ENCODE measurements around the gene ADAM15.

Gene ADAM15

GRCh38 chr1:155083865-155084721 lies 33.0 kb downstream of the ADAM15 start:
- no peak for DNase-seq (ENCODE audit: low read depth in 1 of 2, low spot score in 1 of 2)

GRCh38 chr1:155084722-155085503 lies 33.8 kb downstream of the ADAM15 start:
- peak; percentile 86 to 87 for DNase-seq (ENCODE audit: low read depth in 1 of 2, low spot score in 1 of 2)

- DNase-seq (ENCODE audit: low read depth in 1 of 2, low spot score in 1 of 2): peak; percentile 52 to 70
Observed at GRCh38 chr1:155085504-155086127, 34.5 kb downstream of the ADAM15 start.

GRCh38 chr1:155086128-155086741 lies 35.1 kb downstream of the ADAM15 start:
- DNase-seq (ENCODE audit: low read depth in 1 of 2, low spot score in 1 of 2): peak; percentile 68 to 73

DNA sequence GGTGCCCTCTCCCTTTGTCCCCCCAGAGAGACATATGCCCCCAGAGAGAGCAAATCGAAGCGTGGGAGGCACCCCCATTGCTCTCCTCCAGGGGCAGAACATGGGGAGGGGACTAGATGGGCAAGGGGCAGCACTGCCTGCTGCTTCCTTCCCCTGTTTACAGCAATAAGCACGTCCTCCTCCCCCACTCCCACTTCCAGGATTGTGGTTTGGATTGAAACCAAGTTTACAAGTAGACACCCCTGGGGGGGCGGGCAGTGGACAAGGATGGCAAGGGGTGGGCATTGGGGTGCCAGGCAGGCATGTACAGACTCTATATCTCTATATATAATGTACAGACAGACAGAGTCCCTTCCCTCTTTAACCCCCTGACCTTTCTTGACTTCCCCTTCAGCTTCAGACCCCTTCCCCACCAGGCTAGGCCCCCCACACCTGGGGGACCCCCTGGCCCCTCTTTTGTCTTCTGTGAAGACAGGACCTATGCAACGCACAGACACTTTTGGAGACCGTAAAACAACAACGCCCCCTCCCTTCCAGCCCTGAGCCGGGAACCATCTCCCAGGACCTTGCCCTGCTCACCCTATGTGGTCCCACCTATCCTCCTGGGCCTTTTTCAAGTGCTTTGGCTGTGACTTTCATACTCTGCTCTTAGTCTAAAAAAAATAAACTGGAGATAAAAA lies 35.9 kb downstream of the ADAM15 start:
- no peak for DNase-seq (ENCODE audit: low read depth in 1 of 2, low spot score in 1 of 2)

DNA sequence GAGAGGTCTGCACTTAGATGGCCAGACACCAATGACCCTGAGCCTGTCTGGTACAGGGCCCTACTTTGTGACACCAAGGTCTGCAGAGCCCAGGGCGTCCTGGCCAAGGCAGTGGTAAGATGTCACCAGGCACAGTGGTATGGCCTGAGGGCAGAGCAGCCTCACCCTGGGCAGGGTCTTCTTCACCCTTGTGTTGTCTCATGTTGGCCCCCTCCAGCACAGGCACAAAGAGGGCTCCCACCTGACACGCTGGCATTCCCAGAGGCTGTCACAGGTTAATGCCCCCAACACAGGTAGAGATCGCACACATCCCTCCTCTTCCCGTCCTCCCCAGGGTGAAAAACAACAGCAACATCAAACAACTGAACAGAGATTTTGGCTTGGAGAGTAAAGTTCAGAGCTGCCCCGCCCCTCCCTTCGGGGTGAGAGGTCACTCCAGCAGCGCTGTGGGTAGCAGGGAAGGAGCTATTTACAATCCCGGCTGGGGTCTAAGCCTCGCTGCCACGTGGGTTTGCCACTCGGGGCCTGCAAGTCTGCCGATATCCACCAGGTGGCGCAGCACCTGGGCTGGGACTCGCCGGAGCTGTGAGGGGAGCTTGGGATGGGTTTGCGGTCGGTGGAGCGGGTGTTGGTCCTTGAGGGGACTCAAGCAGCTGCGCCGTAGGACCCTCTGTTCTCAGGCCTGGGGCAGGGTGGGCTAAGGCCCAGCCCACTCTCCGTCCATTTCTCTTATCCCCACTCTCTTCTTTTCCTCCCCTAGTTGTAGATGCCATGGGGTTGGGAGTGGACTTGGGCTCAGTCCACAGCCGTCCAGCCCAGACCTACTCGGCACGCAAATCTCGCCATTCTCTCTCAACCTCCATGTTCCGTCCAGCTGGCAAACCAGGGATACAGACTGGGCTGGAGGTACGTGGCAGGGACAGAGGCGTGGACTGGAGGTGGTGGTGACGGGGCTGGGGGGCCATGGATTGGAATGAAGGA lies 40.2 kb downstream of the ADAM15 start:
- peak; percentile 79 to 85 for DNase-seq (ENCODE audit: low read depth in 1 of 2, low spot score in 1 of 2)

- DNase-seq (ENCODE audit: low read depth in 1 of 2, low spot score in 1 of 2): no peak
Observed at GRCh38 chr1:155092131-155092530, 41.0 kb downstream of the ADAM15 start.

DNA sequence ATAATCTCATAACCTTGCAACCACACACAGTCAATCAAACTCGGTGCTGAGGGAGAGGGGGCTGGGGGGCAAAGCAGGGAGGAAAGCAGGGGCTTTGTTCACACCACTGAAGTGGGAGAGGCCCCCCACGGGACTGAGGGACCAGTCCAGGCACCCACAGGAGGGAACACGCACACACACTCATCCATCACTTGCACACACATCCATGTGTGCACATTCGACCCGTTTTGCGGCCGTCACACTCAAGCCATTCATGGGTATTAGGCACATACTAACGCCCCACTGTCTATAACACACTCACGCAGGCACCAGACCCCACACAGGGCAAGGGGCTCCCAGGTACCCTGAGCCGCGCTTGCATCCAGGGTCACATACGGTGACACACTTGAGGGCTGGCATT lies 41.5 kb downstream of the ADAM15 start:
- no peak for DNase-seq (ENCODE audit: low read depth in 1 of 2, low spot score in 1 of 2)

GRCh38 chr1:155093911-155094621 lies 43.0 kb downstream of the ADAM15 start:
- DNase-seq (ENCODE audit: low read depth in 1 of 2, low spot score in 1 of 2): no peak

DNA sequence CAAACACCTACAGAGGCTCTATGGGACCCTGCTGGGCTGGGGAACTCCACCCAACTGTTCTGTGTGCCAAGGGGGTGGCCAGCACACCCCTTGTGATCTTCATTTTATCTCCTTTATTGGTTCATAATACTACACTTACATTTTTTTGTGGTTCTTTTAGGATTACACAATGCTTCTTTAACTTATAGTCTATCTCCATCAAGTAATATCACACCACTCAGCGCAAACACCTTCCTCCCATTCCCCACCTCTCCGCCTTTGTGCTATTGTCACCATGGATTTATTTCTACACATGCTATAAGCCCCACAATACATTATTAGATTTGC lies 43.5 kb downstream of the ADAM15 start:
- no peak for DNase-seq (ENCODE audit: low read depth in 1 of 2, low spot score in 1 of 2)

GRCh38 chr1:155099331-155099730 lies 48.2 kb downstream of the ADAM15 start:
- DNase-seq (ENCODE audit: low read depth in 1 of 2, low spot score in 1 of 2): no peak

DNA sequence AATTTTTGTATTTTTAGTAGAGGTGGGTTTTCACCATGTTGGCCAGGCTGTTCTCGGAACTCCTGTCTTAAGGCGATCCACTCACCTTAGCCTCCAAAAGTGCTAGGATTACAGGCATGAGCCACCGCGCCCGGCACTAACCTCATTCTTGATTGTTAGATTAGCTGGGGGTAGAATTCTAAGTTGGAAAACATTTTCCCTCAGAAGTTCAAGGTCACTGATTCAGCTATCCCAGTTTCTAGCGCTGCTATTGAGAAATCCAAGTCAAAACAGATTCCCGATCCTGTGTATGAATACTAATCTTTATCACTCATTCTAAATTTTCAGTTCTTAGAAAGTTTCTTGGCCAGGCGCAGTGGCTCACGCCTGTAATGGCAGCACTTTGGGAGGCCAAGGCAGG lies 52.2 kb downstream of the ADAM15 start:
- no peak for DNase-seq (ENCODE audit: low read depth in 1 of 2, low spot score in 1 of 2)

DNA sequence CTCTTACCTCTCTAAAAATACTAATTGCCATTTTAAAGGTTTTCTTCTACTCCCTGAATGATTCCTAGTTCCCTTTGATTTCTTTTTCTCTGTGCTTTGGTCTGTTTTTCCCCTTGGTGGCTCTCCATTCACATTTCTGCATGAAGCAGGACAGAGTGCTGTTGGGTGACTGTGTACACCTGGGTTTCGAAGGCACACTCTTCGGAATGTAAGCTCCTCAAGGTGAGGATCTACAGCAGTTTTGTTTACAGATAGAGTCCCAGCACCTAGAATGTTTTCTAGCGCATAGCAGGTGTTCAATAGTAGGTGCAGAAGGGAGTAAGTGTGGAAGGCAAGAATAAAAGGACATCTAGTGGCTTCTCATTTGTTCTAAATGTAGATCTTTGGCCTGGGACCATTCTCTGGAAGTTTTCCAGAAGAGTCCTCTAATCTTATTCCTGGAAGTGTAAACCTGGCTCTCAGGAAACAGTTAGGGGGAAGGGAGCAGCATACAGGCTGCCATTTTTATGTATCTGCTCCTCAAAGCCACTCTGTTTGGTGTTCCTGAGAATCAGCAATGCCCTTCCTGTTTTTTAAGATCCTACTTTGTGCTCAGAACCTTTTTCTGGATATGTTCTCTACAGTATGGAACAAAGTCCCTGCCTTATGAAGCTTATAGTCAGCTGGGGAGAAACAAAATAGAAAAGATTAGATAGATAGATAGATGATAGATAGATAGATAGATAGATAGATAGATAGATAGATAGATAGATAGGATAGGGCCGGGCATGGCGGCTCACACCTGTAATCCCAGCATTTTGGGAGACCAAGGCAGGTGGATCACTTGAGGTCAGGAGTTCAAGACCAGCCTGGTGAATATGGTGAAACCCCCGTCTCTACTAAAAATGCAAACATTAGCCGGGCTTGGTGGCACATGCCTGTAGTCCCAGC lies 53.8 kb downstream of the ADAM15 start:
- no peak for DNase-seq (ENCODE audit: low read depth in 1 of 2, low spot score in 1 of 2)

GRCh38 chr1:155105604-155106011 lies 54.5 kb downstream of the ADAM15 start:
- no peak for DNase-seq (ENCODE audit: low read depth in 1 of 2, low spot score in 1 of 2)

DNA sequence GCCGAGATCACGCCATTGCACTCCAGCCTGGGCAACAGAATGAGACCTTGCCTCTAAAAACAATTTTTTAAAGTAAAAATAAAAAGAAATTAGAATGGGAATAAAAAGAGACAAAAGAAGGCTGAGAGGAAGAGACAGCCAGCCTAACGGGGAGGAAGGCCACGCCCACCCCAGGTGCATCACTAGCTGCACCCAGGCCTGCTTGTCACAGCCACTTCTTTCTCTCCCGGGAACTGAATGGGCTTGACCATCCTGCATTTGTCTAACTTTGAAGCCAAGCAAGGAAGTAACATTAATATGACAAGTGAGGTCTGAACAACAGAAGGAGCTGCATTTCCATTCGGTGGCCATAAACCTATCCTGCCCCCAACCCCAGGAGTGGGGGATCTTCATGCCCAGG lies 55.7 kb downstream of the ADAM15 start:
- DNase-seq (ENCODE audit: low read depth in 1 of 2, low spot score in 1 of 2): no peak

- DNase-seq (ENCODE audit: low read depth in 1 of 2, low spot score in 1 of 2): no peak
Observed at GRCh38 chr1:155107309-155108264, 56.5 kb downstream of the ADAM15 start.

GRCh38 chr1:155108296-155108695 lies 57.2 kb downstream of the ADAM15 start:
- DNase-seq (ENCODE audit: low read depth in 1 of 2, low spot score in 1 of 2): no peak
